Caco-2 (cell line): ENCODE results near the gene SLC6A20. TPM values are rescaled to one million over a fixed set of nuclear protein-coding genes. Genes with fewer than 3 reads are reported as not detected.

Experiments used
- BruUV-seq: library from RNA; stranded (reverse); fragments of 400-500 nt; replicated peaks from 2 replicates; lab custom pipeline; 2021; lab: Mats Ljungman, UMichigan
- CTCF ChIA-PET: fragments of 300-600 bp; sonication (Branson Sonifier 250); formaldehyde crosslinking; loops from one replicate; lab custom pipeline; 2022; ENCODE audit warnings: antibody characterized with exemption; lab: Charles Lee
- POLR2A ChIA-PET: fragments of 300-600 bp; sonication (Branson Sonifier 250); formaldehyde crosslinking; loops from one replicate; lab custom pipeline; 2022; ENCODE audit warnings: antibody characterized with exemption; lab: Charles Lee
- DNase-seq, 2 experiments: peaks; one replicate each; pipeline versions ENCODE4 v3.0.0 to v3.0.0-alpha.2; 2020 to 2022
- H3K27me3 ChIP-seq: replicated peaks from 2 replicates; pipeline ENCODE4 v1.6.0; 2011; ENCODE audit warnings: low read length; ENCODE audit not compliant: control insufficient read depth, insufficient read depth
- H3K36me3 ChIP-seq: 2 replicates; pipeline ENCODE4 v1.5.1; 2011; ENCODE audit warnings: low read length; ENCODE audit not compliant: control insufficient read depth, insufficient read depth
- H3K4me1 ChIP-seq: fragments of 250-450 bp; sonication (Bioruptor Pico); 2 replicates; pipeline ENCODE4 v1.5.1; 2020; ENCODE audit warnings: mild to moderate bottlenecking
- H3K4me3 ChIP-seq: 2 replicates; pipeline ENCODE4 v1.5.1; 2011; ENCODE audit warnings: low read depth, mild to moderate bottlenecking, control low read depth, low read length
- H3K9me3 ChIP-seq: fragments of 250-450 bp; sonication (Bioruptor Pico); 2 replicates; pipeline ENCODE4 v1.5.1; 2020; ENCODE audit warnings: mild to moderate bottlenecking, moderate library complexity
- H3K27ac Mint-ChIP-seq: one replicate; pipeline ENCODE4 v1.8.0; 2022; ENCODE audit warnings: mixed read lengths; ENCODE audit not compliant: unreplicated experiment
- H3K27me3 Mint-ChIP-seq: one replicate; pipeline ENCODE4 v1.8.0; 2022; ENCODE audit warnings: mixed read lengths; ENCODE audit not compliant: insufficient read depth, unreplicated experiment
- H3K36me3 Mint-ChIP-seq: one replicate; pipeline ENCODE4 v1.8.0; 2022; ENCODE audit warnings: mild to moderate bottlenecking, mixed read lengths; ENCODE audit not compliant: insufficient read depth, unreplicated experiment
- H3K4me1 Mint-ChIP-seq: one replicate; pipeline ENCODE4 v1.8.0; 2022; ENCODE audit warnings: low read depth, mixed read lengths; ENCODE audit not compliant: unreplicated experiment
- H3K4me3 Mint-ChIP-seq: one replicate; pipeline ENCODE4 v1.8.0; 2022; ENCODE audit warnings: mild to moderate bottlenecking, moderate library complexity, mixed read lengths; ENCODE audit not compliant: unreplicated experiment
- H3K9me3 Mint-ChIP-seq: one replicate; pipeline ENCODE4 v1.8.0; 2022; ENCODE audit warnings: mixed read lengths; ENCODE audit not compliant: unreplicated experiment
- CTCF ChIP-seq, 2 experiments: fragments of 200-600 bp in 1 of 2; IDR thresholded peaks; 1 replicate in 1 of 2; 2 replicates in 1 of 2; pipeline versions ENCODE4 v1.5.1 to v1.8.0; 2011 to 2022; ENCODE audit warnings: antibody characterized with exemption in 1 of 2, control low read depth in 1 of 2, inconsistent platforms in 1 of 2, low read depth in 1 of 2, low read length in 1 of 2, mild to moderate bottlenecking in 1 of 2, moderate library complexity in 1 of 2; ENCODE audit not compliant: insufficient read depth in 1 of 2, severe bottlenecking in 1 of 2, unreplicated experiment in 1 of 2
- intact Hi-C: fragments of 100-400 bp; cut with micrococcal nuclease; formaldehyde crosslinking; loops from one replicate; pipeline ENCODE4 v1.10.0; 2022; ENCODE audit not compliant: unreplicated experiment
- total RNA-seq: library from RNA; stranded (reverse); gene quantifications from 2 replicates; pipeline ENCODE4 v1.2.3, GENCODE V29; 2022

Gene SLC6A20
- total RNA-seq, 1 experiment from 2014 or later, result 0.39 TPM

GRCh38 chr3:45787551-45787950 is 8.8 kb downstream of the SLC6A20 start:
- CTCF ChIA-PET, result no interaction called here
- 0 out of 2 replicates have a peak, but pooled peaks cover 4% of the 10 kb centered on the region for H3K9me3 ChIP-seq
- no peaks in the 10 kb centered on the region for H3K36me3 ChIP-seq
- no peaks in the 10 kb centered on the region for H3K27me3 ChIP-seq
- H3K4me1 Mint-ChIP-seq, result no peaks in the 10 kb centered on the region
- peaks cover 8% of the 10 kb centered on the region for H3K9me3 Mint-ChIP-seq
- H3K4me3 Mint-ChIP-seq, result no peak overlapping the region
- peaks cover 5% of the 10 kb centered on the region for H3K27me3 Mint-ChIP-seq
- POLR2A ChIA-PET, result no interaction called here
- no peak overlapping the region for H3K4me3 ChIP-seq
- BruUV-seq, result no TSS peak
- no peaks in the 10 kb centered on the region for H3K36me3 Mint-ChIP-seq
- H3K27ac Mint-ChIP-seq, result no peak overlapping the region
- no peaks in the 10 kb centered on the region for H3K4me1 ChIP-seq
- intact Hi-C loops, result no loop called here
- no peak for DNase-seq
- TF ChIP-seq CTCF (IDR thresholded peaks at IDR 0.05; ENCODE audit: insufficient read depth in 1 of 2, low read depth in 1 of 2, low read length in 1 of 2, severe bottlenecking in 1 of 2, unreplicated experiment in 1 of 2), result no peak

DNA sequence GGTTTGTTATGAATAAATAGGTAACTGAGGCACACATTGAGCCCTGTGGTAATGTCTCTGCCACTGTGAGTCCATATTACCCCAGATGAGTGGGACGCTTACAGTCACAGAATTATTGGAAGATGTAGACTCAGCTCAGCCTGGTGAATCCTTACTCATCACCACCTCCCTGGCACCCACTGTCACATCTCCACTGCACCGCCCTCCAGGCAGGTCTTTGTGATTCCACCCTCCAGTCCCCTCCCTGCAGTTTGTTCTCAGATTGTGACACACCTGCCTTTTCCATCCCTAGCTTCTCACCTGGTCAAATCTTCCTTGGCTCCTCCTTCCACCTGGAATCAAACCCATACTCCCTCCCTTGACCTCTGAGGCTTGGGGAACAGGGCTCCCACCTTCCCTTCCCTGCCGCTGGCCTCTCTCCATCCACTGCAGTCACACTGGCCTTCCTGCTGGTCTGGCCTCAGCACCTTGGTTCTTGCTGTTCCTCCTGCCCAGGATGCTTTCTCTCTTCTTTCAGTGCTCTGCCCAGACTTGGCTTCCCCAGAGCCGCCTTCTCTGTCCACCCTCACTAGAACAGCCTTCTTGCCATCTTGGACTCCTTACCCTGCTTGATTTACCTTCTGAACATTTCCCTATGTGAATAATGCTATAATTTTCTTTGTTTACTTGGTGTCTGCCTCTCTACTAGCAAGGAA is 9.4 kb downstream of the SLC6A20 start:
- no TSS peak for BruUV-seq
- ChIA-PET CTCF (no interaction called here), POLR2A (no interaction called here)

GRCh38 chr3:45785605-45786150 is 10.7 kb downstream of the SLC6A20 start:
- 0 out of 2 replicates have a peak, but pooled peaks cover 4% of the 10 kb centered on the region for H3K9me3 ChIP-seq
- TF ChIP-seq CTCF (IDR thresholded peaks at IDR 0.05; ENCODE audit: insufficient read depth in 1 of 2, low read depth in 1 of 2, low read length in 1 of 2, severe bottlenecking in 1 of 2, unreplicated experiment in 1 of 2), result no peak
- BruUV-seq, result no TSS peak
- H3K36me3 Mint-ChIP-seq, result no peaks in the 10 kb centered on the region
- H3K27me3 ChIP-seq, result no peaks in the 10 kb centered on the region
- H3K4me3 ChIP-seq, result no peak overlapping the region
- peak in 1 of 2 experiments; percentile 21 for DNase-seq
- ChIA-PET CTCF (no interaction called here), POLR2A (no interaction called here)
- H3K27me3 Mint-ChIP-seq, result peaks cover 5% of the 10 kb centered on the region
- intact Hi-C loops, result no loop called here
- H3K9me3 Mint-ChIP-seq, result peaks cover 8% of the 10 kb centered on the region
- no peaks in the 10 kb centered on the region for H3K4me1 Mint-ChIP-seq
- H3K36me3 ChIP-seq, result no peaks in the 10 kb centered on the region
- H3K4me3 Mint-ChIP-seq, result no peak overlapping the region
- no peak overlapping the region for H3K27ac Mint-ChIP-seq
- H3K4me1 ChIP-seq, result no peaks in the 10 kb centered on the region

More for the DNA sequence above, 9.4 kb downstream of the SLC6A20 start:
- intact Hi-C loops, result no loop called here
- Mint-ChIP-seq H3K27ac (no peak overlapping the region), H3K9me3 (peaks cover 8% of the 10 kb centered on the region), H3K36me3 (no peaks in the 10 kb centered on the region), H3K4me3 (no peak overlapping the region), H3K27me3 (peaks cover 5% of the 10 kb centered on the region), H3K4me1 (no peaks in the 10 kb centered on the region)
- no peaks in the 10 kb centered on the region for H3K4me1 ChIP-seq
- no peak for TF ChIP-seq CTCF (IDR thresholded peaks at IDR 0.05; ENCODE audit: insufficient read depth in 1 of 2, low read depth in 1 of 2, low read length in 1 of 2, severe bottlenecking in 1 of 2, unreplicated experiment in 1 of 2)
- H3K4me3 ChIP-seq, result no peak overlapping the region
- DNase-seq, result peak in 1 of 2 experiments; percentile 15
- no peaks in the 10 kb centered on the region for H3K27me3 ChIP-seq
- no peaks in the 10 kb centered on the region for H3K36me3 ChIP-seq
- H3K9me3 ChIP-seq, result 0 out of 2 replicates have a peak, but pooled peaks cover 4% of the 10 kb centered on the region
